GM19463 (cell line): ENCODE data around the gene TANGO6.
A peak's percentile ranks its signal among the peaks of the same experiment; 100 is the strongest.
"Not testable (repeated sequence)": the region's sequence is repeated elsewhere in the genome, so short reads cannot be mapped to it uniquely, and the experiment has no call there.

Experiments used
- ATAC-seq: cut with Tn5 transposase; IDR thresholded peaks from one replicate; pipeline ENCODE4 v1.9.1; 2021; ENCODE audit warnings: mild to moderate bottlenecking, moderate library complexity; ENCODE audit not compliant: unreplicated experiment

TANGO6 gene

GRCh38 chr16:69114346-69114975 is 271.1 kb downstream of the TANGO6 start:
- ATAC-seq: no peak

GRCh38 chr16:69114976-69115355 is 271.6 kb downstream of the TANGO6 start:
- ATAC-seq: no peak

- no peak for ATAC-seq
Observed at GRCh38 chr16:69115361-69115760, 272.0 kb downstream of the TANGO6 start.

GRCh38 chr16:69115837-69116236 is 272.5 kb downstream of the TANGO6 start:
- ATAC-seq: no peak

- ATAC-seq: no peak
Observed at GRCh38 chr16:69116256-69116875, 273.0 kb downstream of the TANGO6 start.

GRCh38 chr16:69116906-69117305 is 273.6 kb downstream of the TANGO6 start:
- ATAC-seq: no peak

- no peak for ATAC-seq
Observed at GRCh38 chr16:69118468-69118867, 275.1 kb downstream of the TANGO6 start.

GRCh38 chr16:69118994-69119393 is 275.7 kb downstream of the TANGO6 start:
- ATAC-seq: no peak

GRCh38 chr16:69119536-69119935 is 276.2 kb downstream of the TANGO6 start:
- no peak for ATAC-seq

GRCh38 chr16:69120096-69120664 is 276.8 kb downstream of the TANGO6 start:
- ATAC-seq: no peak

GRCh38 chr16:69123910-69124309 is 280.6 kb downstream of the TANGO6 start:
- no peak for ATAC-seq

- not testable (repeated sequence) for ATAC-seq
Observed at GRCh38 chr16:69124406-69124805, 281.1 kb downstream of the TANGO6 start.

- not testable (repeated sequence) for ATAC-seq
Observed at GRCh38 chr16:69124961-69125360, 281.6 kb downstream of the TANGO6 start.

GRCh38 chr16:69126221-69126620 is 282.9 kb downstream of the TANGO6 start:
- ATAC-seq: no peak

- not testable (repeated sequence) for ATAC-seq
Observed at GRCh38 chr16:69126801-69127200, 283.5 kb downstream of the TANGO6 start.

- ATAC-seq: no peak
Observed at GRCh38 chr16:69127966-69128510, 284.7 kb downstream of the TANGO6 start.

GRCh38 chr16:69130461-69130860 is 287.1 kb downstream of the TANGO6 start:
- no peak for ATAC-seq

- ATAC-seq: no peak
Observed at GRCh38 chr16:69131167-69131838, 288.0 kb downstream of the TANGO6 start.

GRCh38 chr16:69131839-69132423 is 288.6 kb downstream of the TANGO6 start:
- ATAC-seq: peak; percentile 38

- peak; percentile 93 for ATAC-seq
Observed at GRCh38 chr16:69132424-69133252, 289.3 kb downstream of the TANGO6 start, which contains the start of the genes CHTF8 and UTP4. Gene CHTF8 (minus strand): TSS chr16:69132588. CDS start chr16:69121458, 11,130 bp downstream. Gene UTP4 (plus strand): TSS chr16:69132649. CDS start chr16:69133460, 811 bp downstream.
